H1 (cell line): ENCODE data around the gene MANBA.

ENCODE experiments used
- CHD2 ChIP-seq: IDR thresholded peaks from 2 replicates; pipeline ENCODE4 v1.6.1; 2012; ENCODE audit warnings: low read length, improper control_type of control experiment
- CTCF ChIP-seq, 3 experiments: IDR thresholded peaks; 1 replicate in 2 of 3; 2 replicates in 1 of 3; pipeline versions ENCODE4 v1.5.1 to v1.6.1; 2011; ENCODE audit warnings: low read length in 3 of 3, mild to moderate bottlenecking in 3 of 3, inconsistent platforms in 2 of 3, low read depth in 1 of 3, moderate library complexity in 1 of 3; ENCODE audit not compliant: insufficient read depth in 1 of 3; ENCODE audit errors: control extremely low read depth in 1 of 3
- EGR1 ChIP-seq: IDR thresholded peaks from 2 replicates; pipeline ENCODE4 v1.6.1; 2011; ENCODE audit warnings: low read depth, low read length, borderline replicate concordance
- EZH2 ChIP-seq: fragments of 200-600 bp; sonication (generic); IDR thresholded peaks from 2 replicates; pipeline ENCODE4 v1.7.1; 2012; ENCODE audit warnings: low read depth, mild to moderate bottlenecking, moderate library complexity, low read length, inconsistent platforms; ENCODE audit not compliant: severe bottlenecking
- GTF2F1 ChIP-seq: IDR thresholded peaks from 2 replicates; pipeline ENCODE4 v1.6.1; 2012; ENCODE audit warnings: low read depth, low read length, improper control_type of control experiment, borderline replicate concordance
- JUND ChIP-seq: IDR thresholded peaks from 2 replicates; pipeline ENCODE4 v1.6.1; 2011; ENCODE audit warnings: mild to moderate bottlenecking, improper control_type of control experiment, low read length
- NRF1 ChIP-seq: IDR thresholded peaks from 2 replicates; pipeline ENCODE4 v1.6.1; 2011; ENCODE audit warnings: mild to moderate bottlenecking, low read depth, low read length, improper control_type of control experiment
- POLR2A ChIP-seq, 2 experiments: IDR thresholded peaks; 1 replicate in 1 of 2; 2 replicates in 1 of 2; pipeline ENCODE4 v1.6.1; 2011; ENCODE audit warnings: low read depth in 2 of 2, low read length in 2 of 2, mild to moderate bottlenecking in 2 of 2; ENCODE audit errors: control extremely low read depth in 1 of 2
- POLR2AphosphoS5 ChIP-seq: IDR thresholded peaks from 2 replicates; pipeline ENCODE4 v1.6.1; 2011; ENCODE audit warnings: low read depth, low read length
- RFX5 ChIP-seq: IDR thresholded peaks from 2 replicates; pipeline ENCODE4 v1.6.1; 2011; ENCODE audit warnings: low read depth, low read length, improper control_type of control experiment, borderline replicate concordance
- SP1 ChIP-seq: IDR thresholded peaks from 2 replicates; pipeline ENCODE4 v1.6.1; 2011; ENCODE audit warnings: low read depth, low read length

DNA sequence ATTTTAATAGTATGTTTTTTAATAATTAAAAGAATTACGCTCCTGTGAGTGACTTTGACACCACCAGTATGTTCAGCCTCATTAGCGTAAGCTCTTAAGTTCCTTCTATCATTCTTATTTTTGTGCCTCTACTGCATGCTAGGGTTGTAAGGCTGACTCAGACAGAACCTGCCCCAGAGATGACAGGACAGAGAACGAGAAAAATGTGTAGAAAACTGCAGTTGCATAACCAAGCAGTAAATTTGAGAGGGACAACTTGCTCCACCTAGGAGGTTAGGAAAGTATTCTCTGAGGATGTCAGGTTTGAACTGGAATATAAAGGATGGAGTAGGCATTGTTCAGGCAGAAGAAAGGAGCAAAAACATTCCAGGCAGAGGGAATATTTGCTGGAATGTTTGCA lies 160.9 kb downstream of the MANBA start:
- TF ChIP-seq CTCF (IDR thresholded peaks at IDR 0.05; ENCODE audit: control extremely low read depth in 1 of 3, insufficient read depth in 1 of 3, low read depth in 1 of 3, low read length in 3 of 3) (no peak), NRF1 (no peak), POLR2AphosphoS5 (no peak), EGR1 (no peak), EZH2 (no peak), RFX5 (no peak), CHD2 (no peak), POLR2A (IDR thresholded peaks at IDR 0.05; ENCODE audit: control extremely low read depth in 1 of 2, low read depth in 2 of 2, low read length in 2 of 2) (no peak), SP1 (no peak), JUND (no peak), GTF2F1 (no peak)
